GM12878 (cell line): Measurements from ENCODE around the gene TDP2.

Experiments used
- CTCF ChIP-seq, 3 experiments: IDR thresholded peaks in 2 of 3; conservative IDR thresholded peaks in 1 of 3; 2 replicates each; pipeline ENCODE4 v1.5.1; 2011; ENCODE audit warnings: low read depth in 3 of 3, low read length in 3 of 3, mild to moderate bottlenecking in 3 of 3, control low read depth in 2 of 3, moderate library complexity in 2 of 3, inconsistent platforms in 1 of 3, mixed read lengths in 1 of 3; ENCODE audit not compliant: control insufficient read depth in 2 of 3, insufficient read depth in 1 of 3; ENCODE audit errors: extremely low read depth in 1 of 3
- SMC3 ChIP-seq: IDR thresholded peaks from 2 replicates; pipeline ENCODE4 v1.6.1; 2011; ENCODE audit warnings: low read length, improper control_type of control experiment, borderline replicate concordance

DNA sequence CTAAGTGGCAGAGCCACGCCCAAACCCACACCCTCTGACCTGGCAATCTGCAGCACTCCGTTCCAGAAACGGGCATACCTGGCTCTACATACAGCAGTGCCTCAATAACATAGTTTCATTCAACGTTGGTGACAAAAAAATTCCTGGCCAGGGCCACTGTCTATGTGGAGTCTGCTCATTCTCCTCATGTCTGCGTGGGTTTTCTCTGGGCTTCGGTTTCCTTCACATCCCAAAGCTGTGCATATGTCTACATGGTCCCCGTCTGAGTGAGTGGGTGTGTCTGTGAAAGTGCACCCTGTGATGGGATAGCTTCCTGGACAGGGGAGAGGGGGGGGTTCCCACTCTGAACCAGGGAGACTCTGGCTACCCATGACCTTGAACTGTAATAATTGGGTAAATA, 22.8 kb downstream of the TDP2 start:
- no peak for TF ChIP-seq CTCF (IDR thresholded peaks at IDR 0.05 in 2 of 3, conservative IDR thresholded peaks at IDR 0.05 in 1 of 3; ENCODE audit: control insufficient read depth in 2 of 3, extremely low read depth in 1 of 3, insufficient read depth in 1 of 3, low read depth in 3 of 3, low read length in 3 of 3)
- no peak for TF ChIP-seq SMC3
